GM10266 (cell line): ENCODE data around the gene IL4I1.

Experiments
- DNase-seq: peaks from one replicate; pipeline ENCODE4 v3.0.0; 2012; ENCODE audit errors: extremely low spot score
- CTCF ChIP-seq: IDR thresholded peaks from 2 replicates; pipeline ENCODE4 v1.5.1; 2012; ENCODE audit warnings: mild to moderate bottlenecking, low read depth; ENCODE audit not compliant: control insufficient read depth, insufficient read depth; ENCODE audit errors: missing control alignments

IL4I1 gene

GRCh38 chr19:49891393-49891792 lies 5.3 kb downstream of the IL4I1 start:
- TF ChIP-seq CTCF = no peak
- DNase-seq = no peak

- TF ChIP-seq CTCF = no peak
- DNase-seq = peak; percentile 84
Observed at GRCh38 chr19:49890349-49891311, 6.1 kb downstream of the IL4I1 start.

GRCh38 chr19:49889687-49890348 lies 6.9 kb downstream of the IL4I1 start:
- DNase-seq = peak; percentile 64
- TF ChIP-seq CTCF = peak; percentile 70

GRCh38 chr19:49889038-49889686 lies 7.5 kb downstream of the IL4I1 start:
- DNase-seq = no peak

GRCh38 chr19:49888510-49888824 lies 8.2 kb downstream of the IL4I1 start:
- DNase-seq = no peak
- no peak for TF ChIP-seq CTCF

More at GRCh38 chr19:49889038-49889686, 7.5 kb downstream of the IL4I1 start:
- no peak for TF ChIP-seq CTCF

- no peak for TF ChIP-seq CTCF
- DNase-seq = no peak
Observed at GRCh38 chr19:49887665-49888509, 8.8 kb downstream of the IL4I1 start.
